ENCODE measurements around the gene FMNL3.
A peak's percentile ranks its signal among the peaks of the same experiment; 100 is the strongest.

The FMNL3 gene

DNA sequence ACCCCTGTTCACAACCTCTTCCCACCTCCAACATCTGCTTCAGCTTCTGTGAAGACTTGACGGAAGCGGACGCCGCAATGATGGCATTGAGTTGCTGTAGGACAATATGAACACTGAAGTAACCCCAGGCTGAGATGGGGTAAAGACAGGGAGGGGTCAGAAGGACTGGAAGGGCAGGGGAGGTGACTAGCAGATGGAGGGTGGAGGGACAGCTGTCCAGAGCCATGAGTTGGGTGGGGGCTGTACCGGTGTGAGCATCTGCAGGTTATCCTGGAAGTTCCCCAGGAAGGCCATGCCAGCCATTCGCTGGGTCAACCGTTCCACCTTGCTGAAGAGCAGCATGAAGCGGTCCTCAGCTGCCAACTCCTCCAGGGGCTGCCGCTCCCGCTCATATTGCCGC is 57.8 kb downstream of the FMNL3 start:
- no peak overlapping the region for H3K4me3 ChIP-seq (ENCODE audit: low read length in 2 of 2)
- H3K27ac ChIP-seq (ENCODE audit: low read length), result no peak overlapping the region
- H3K9ac ChIP-seq (ENCODE audit: low read length in 2 of 2), result no peak overlapping the region
- H3K27me3 ChIP-seq (ENCODE audit: control insufficient read depth in 1 of 2, insufficient read depth in 2 of 2, low read length in 2 of 2), result no peaks in the 10 kb centered on the region
- H3K36me3 ChIP-seq (ENCODE audit: control insufficient read depth in 2 of 2, insufficient read depth in 2 of 2, low read length in 2 of 2), result peaks cover 27 to 52% of the 10 kb centered on the region in 2 donors
- peaks cover 26% of the 10 kb centered on the region for H3K4me1 ChIP-seq (ENCODE audit: control insufficient read depth, insufficient read depth, low read length)
- no peaks in the 10 kb centered on the region for H3K9me3 ChIP-seq (ENCODE audit: control insufficient read depth in 2 of 2, low read length in 2 of 2)

GRCh38 chr12:49648712-49649003 is 58.5 kb downstream of the FMNL3 start:
- no peak overlapping the region for H3K4me3 ChIP-seq (ENCODE audit: low read length in 2 of 2)
- H3K27ac ChIP-seq (ENCODE audit: low read length), result no peak overlapping the region
- H3K36me3 ChIP-seq (ENCODE audit: control insufficient read depth in 2 of 2, insufficient read depth in 2 of 2, low read length in 2 of 2), result peaks cover 33 to 51% of the 10 kb centered on the region in 2 donors
- no peak overlapping the region for H3K9ac ChIP-seq (ENCODE audit: low read length in 2 of 2)
- H3K9me3 ChIP-seq (ENCODE audit: control insufficient read depth in 2 of 2, low read length in 2 of 2), result no peaks in the 10 kb centered on the region
- H3K4me1 ChIP-seq (ENCODE audit: control insufficient read depth, insufficient read depth, low read length), result peaks cover 29% of the 10 kb centered on the region
- no peaks in the 10 kb centered on the region for H3K27me3 ChIP-seq (ENCODE audit: control insufficient read depth in 1 of 2, insufficient read depth in 2 of 2, low read length in 2 of 2)

GRCh38 chr12:49647827-49648711 is 59.1 kb downstream of the FMNL3 start:
- Histone ChIP-seq H3K36me3 (ENCODE audit: control insufficient read depth in 2 of 2, insufficient read depth in 2 of 2, low read length in 2 of 2) (peaks cover 30 to 47% of the 10 kb centered on the region in 2 donors), H3K4me3 (ENCODE audit: low read length in 2 of 2) (no peak overlapping the region), H3K27ac (ENCODE audit: low read length) (peak overlapping the region; percentile 31), H3K9me3 (ENCODE audit: control insufficient read depth in 2 of 2, low read length in 2 of 2) (no peaks in the 10 kb centered on the region), H3K4me1 (ENCODE audit: control insufficient read depth, insufficient read depth, low read length) (peaks cover 29% of the 10 kb centered on the region), H3K27me3 (ENCODE audit: control insufficient read depth in 1 of 2, insufficient read depth in 2 of 2, low read length in 2 of 2) (no peaks in the 10 kb centered on the region), H3K9ac (ENCODE audit: low read length in 2 of 2) (no peak overlapping the region)

DNA sequence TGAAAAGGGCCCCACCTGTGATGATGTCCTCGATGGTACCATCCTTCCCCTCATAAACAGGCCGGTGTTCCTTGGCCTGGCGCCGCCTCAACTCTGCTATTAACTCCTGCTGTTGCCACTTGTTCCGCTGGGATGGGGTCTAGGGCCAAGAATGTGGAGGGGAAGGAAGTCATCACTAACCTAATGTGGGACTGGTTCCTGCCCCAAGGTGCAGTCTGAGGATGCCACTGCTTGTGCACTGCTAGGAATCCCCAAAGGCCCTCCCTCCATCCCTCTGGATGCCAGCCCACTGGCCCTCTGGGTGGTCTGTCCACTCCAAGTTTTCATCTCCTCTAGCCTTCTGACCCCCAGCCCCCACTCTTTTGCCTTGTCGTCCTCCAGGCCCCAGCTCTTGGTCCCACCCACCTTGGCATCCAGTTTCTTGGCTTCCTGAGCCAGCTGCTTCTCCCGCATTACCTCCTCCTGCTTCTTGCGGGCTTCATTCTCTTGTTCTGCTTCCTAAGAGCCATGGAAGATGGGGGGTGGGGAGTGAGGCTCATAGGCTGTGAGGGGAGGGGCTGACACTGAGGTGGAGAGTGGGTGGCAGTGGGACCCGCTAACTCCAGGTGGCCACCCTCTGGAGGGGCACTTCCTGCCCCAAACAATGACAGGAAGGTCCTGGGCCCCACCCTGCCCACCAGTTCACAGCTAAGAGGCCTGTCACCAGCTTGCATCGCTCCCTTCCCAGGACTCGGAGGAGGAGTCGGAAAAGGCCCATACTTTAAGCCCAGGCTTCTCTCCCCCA is 60.1 kb downstream of the FMNL3 start:
- H3K9ac ChIP-seq (ENCODE audit: low read length in 2 of 2), result no peak overlapping the region

DNA sequence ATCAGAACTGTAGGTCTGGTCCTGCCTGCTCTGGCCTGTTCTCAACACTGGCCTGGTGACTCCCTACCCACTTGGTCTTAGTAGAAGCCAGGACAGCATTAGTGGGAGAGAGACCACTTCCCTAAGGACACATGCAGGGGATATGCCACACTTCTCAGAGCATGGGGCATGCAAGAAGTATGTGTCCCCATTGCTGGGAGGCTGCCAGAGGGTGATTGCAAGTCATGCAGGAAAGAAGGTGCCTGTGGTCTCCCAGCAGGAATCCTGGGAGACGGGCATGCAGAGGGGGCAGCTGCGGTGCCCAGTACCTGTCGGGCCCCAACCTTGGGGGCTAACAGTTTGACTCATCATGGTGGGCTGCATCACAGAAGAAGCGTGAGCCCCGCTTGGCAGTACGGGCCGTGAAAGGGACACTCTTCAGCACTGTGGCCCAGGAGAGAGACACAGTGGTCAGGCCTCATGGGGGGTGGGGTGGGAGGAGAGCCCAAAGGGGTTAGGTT is 60.8 kb downstream of the FMNL3 start:
- H3K36me3 ChIP-seq (ENCODE audit: control insufficient read depth in 2 of 2, insufficient read depth in 2 of 2, low read length in 2 of 2), result peaks cover 21 to 56% of the 10 kb centered on the region in 2 donors
- no peaks in the 10 kb centered on the region for H3K9me3 ChIP-seq (ENCODE audit: control insufficient read depth in 2 of 2, low read length in 2 of 2)
- no peak overlapping the region for H3K9ac ChIP-seq (ENCODE audit: low read length in 2 of 2)
- no peak overlapping the region for H3K27ac ChIP-seq (ENCODE audit: low read length)
- no peak overlapping the region for H3K4me3 ChIP-seq (ENCODE audit: low read length in 2 of 2)
- no peaks in the 10 kb centered on the region for H3K27me3 ChIP-seq (ENCODE audit: control insufficient read depth in 1 of 2, insufficient read depth in 2 of 2, low read length in 2 of 2)
- H3K4me1 ChIP-seq (ENCODE audit: control insufficient read depth, insufficient read depth, low read length), result peaks cover 29% of the 10 kb centered on the region

More for the DNA sequence above, 60.1 kb downstream of the FMNL3 start:
- Histone ChIP-seq H3K27ac (ENCODE audit: low read length) (peak overlapping the region; percentile 31), H3K36me3 (ENCODE audit: control insufficient read depth in 2 of 2, insufficient read depth in 2 of 2, low read length in 2 of 2) (peaks cover 26 to 50% of the 10 kb centered on the region in 2 donors), H3K27me3 (ENCODE audit: control insufficient read depth in 1 of 2, insufficient read depth in 2 of 2, low read length in 2 of 2) (no peaks in the 10 kb centered on the region), H3K9me3 (ENCODE audit: control insufficient read depth in 2 of 2, low read length in 2 of 2) (no peaks in the 10 kb centered on the region), H3K4me3 (ENCODE audit: low read length in 2 of 2) (no peak overlapping the region), H3K4me1 (ENCODE audit: control insufficient read depth, insufficient read depth, low read length) (peaks cover 29% of the 10 kb centered on the region)

- H3K9me3 ChIP-seq (ENCODE audit: control insufficient read depth in 2 of 2, low read length in 2 of 2), result no peaks in the 10 kb centered on the region
- peak overlapping the region in 1 of 2 donors; percentile 13 for H3K9ac ChIP-seq (ENCODE audit: low read length in 2 of 2)
- H3K4me1 ChIP-seq (ENCODE audit: control insufficient read depth, insufficient read depth, low read length), result peaks cover 29% of the 10 kb centered on the region
- no peak overlapping the region for H3K4me3 ChIP-seq (ENCODE audit: low read length in 2 of 2)
- no peak overlapping the region for H3K27ac ChIP-seq (ENCODE audit: low read length)
- H3K27me3 ChIP-seq (ENCODE audit: control insufficient read depth in 1 of 2, insufficient read depth in 2 of 2, low read length in 2 of 2), result no peaks in the 10 kb centered on the region
- peaks cover 19 to 62% of the 10 kb centered on the region in 2 donors for H3K36me3 ChIP-seq (ENCODE audit: control insufficient read depth in 2 of 2, insufficient read depth in 2 of 2, low read length in 2 of 2)
These were observed 61.8 kb downstream of the FMNL3 start for GRCh38 chr12:49645146-49646039.

- Histone ChIP-seq H3K4me1 (ENCODE audit: control insufficient read depth, insufficient read depth, low read length) (peaks cover 26% of the 10 kb centered on the region), H3K36me3 (ENCODE audit: control insufficient read depth in 2 of 2, insufficient read depth in 2 of 2, low read length in 2 of 2) (peaks cover 15 to 58% of the 10 kb centered on the region in 2 donors)
These were observed 62.6 kb downstream of the FMNL3 start for GRCh38 chr12:49644620-49644994.

GRCh38 chr12:49643961-49644619 is 63.1 kb downstream of the FMNL3 start:
- no peaks in the 10 kb centered on the region for H3K9me3 ChIP-seq (ENCODE audit: control insufficient read depth in 2 of 2, low read length in 2 of 2)
- peaks cover 26% of the 10 kb centered on the region for H3K4me1 ChIP-seq (ENCODE audit: control insufficient read depth, insufficient read depth, low read length)
- H3K9ac ChIP-seq (ENCODE audit: low read length in 2 of 2), result no peak overlapping the region
- no peak overlapping the region for H3K4me3 ChIP-seq (ENCODE audit: low read length in 2 of 2)
- no peaks in the 10 kb centered on the region for H3K27me3 ChIP-seq (ENCODE audit: control insufficient read depth in 1 of 2, insufficient read depth in 2 of 2, low read length in 2 of 2)
- peaks cover 15 to 55% of the 10 kb centered on the region in 2 donors for H3K36me3 ChIP-seq (ENCODE audit: control insufficient read depth in 2 of 2, insufficient read depth in 2 of 2, low read length in 2 of 2)
- H3K27ac ChIP-seq (ENCODE audit: low read length), result peak overlapping the region; percentile 24

More at GRCh38 chr12:49644620-49644994, 62.6 kb downstream of the FMNL3 start:
- Histone ChIP-seq H3K9me3 (ENCODE audit: control insufficient read depth in 2 of 2, low read length in 2 of 2) (no peaks in the 10 kb centered on the region), H3K27me3 (ENCODE audit: control insufficient read depth in 1 of 2, insufficient read depth in 2 of 2, low read length in 2 of 2) (no peaks in the 10 kb centered on the region), H3K4me3 (ENCODE audit: low read length in 2 of 2) (no peak overlapping the region), H3K9ac (ENCODE audit: low read length in 2 of 2) (peak overlapping the region in 1 of 2 donors; percentile 13), H3K27ac (ENCODE audit: low read length) (no peak overlapping the region)

DNA sequence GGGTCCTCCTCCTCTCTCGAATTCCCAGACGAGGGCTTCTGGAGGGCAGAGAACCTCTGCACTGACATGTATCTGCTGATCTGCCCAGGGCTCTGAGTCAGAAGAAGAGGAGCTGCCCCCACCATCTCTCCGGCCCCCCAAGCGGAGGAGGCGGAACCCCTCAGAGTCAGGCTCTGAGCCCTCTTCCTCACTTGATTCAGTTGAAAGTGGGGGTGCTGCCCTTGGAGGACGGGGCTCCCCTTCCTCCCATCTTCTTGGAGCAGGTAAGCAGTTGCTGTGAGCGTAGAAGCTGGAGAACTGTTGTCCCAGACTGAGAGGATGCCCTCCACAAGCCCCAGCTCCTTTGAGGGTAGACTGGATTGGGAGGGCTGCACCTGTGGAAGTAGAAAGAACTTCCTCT is 64.1 kb downstream of the FMNL3 start:
- Histone ChIP-seq H3K9me3 (ENCODE audit: control insufficient read depth in 2 of 2, low read length in 2 of 2) (no peaks in the 10 kb centered on the region), H3K36me3 (ENCODE audit: control insufficient read depth in 2 of 2, insufficient read depth in 2 of 2, low read length in 2 of 2) (peaks cover 15 to 52% of the 10 kb centered on the region in 2 donors), H3K27ac (ENCODE audit: low read length) (no peak overlapping the region), H3K27me3 (ENCODE audit: control insufficient read depth in 1 of 2, insufficient read depth in 2 of 2, low read length in 2 of 2) (no peaks in the 10 kb centered on the region), H3K4me3 (ENCODE audit: low read length in 2 of 2) (no peak overlapping the region), H3K9ac (ENCODE audit: low read length in 2 of 2) (no peak overlapping the region), H3K4me1 (ENCODE audit: control insufficient read depth, insufficient read depth, low read length) (peaks cover 21% of the 10 kb centered on the region)

GRCh38 chr12:49642370-49642802 is 64.8 kb downstream of the FMNL3 start:
- Histone ChIP-seq H3K4me1 (ENCODE audit: control insufficient read depth, insufficient read depth, low read length) (peaks cover 23% of the 10 kb centered on the region), H3K27ac (ENCODE audit: low read length) (no peak overlapping the region), H3K9me3 (ENCODE audit: control insufficient read depth in 2 of 2, low read length in 2 of 2) (no peaks in the 10 kb centered on the region), H3K9ac (ENCODE audit: low read length in 2 of 2) (no peak overlapping the region), H3K36me3 (ENCODE audit: control insufficient read depth in 2 of 2, insufficient read depth in 2 of 2, low read length in 2 of 2) (peaks cover 17 to 52% of the 10 kb centered on the region in 2 donors), H3K4me3 (ENCODE audit: low read length in 2 of 2) (no peak overlapping the region), H3K27me3 (ENCODE audit: control insufficient read depth in 1 of 2, insufficient read depth in 2 of 2, low read length in 2 of 2) (no peaks in the 10 kb centered on the region)
